RWPE1 (cell line): ENCODE data around the gene PRXL2A.
A peak's percentile ranks its signal among the peaks of the same experiment; 100 is the strongest.

Source experiments
- CTCF ChIA-PET: fragments of 350-600 bp; sonication (Branson Sonifier 250); formaldehyde crosslinking; extraction: SDS; loops from one replicate; lab custom pipeline; 2021; lab: Yijun Ruan, JAX
- POLR2A ChIA-PET: fragments of 400-600 bp; formaldehyde crosslinking; extraction: SDS; loops from one replicate; lab custom pipeline; 2020; ENCODE audit warnings: antibody characterized with exemption; ENCODE audit not compliant: low non-redundant PET; lab: Yijun Ruan, JAX
- DNase-seq: peaks from one replicate; pipeline ENCODE4 v3.0.0; 2012; ENCODE audit warnings: low spot score
- H3K27ac ChIP-seq: fragments of 450-650 bp; 2 replicates; pipeline ENCODE4 v1.5.1; 2017
- CTCF ChIP-seq: fragments of 450-650 bp; conservative IDR thresholded peaks from 2 replicates; pipeline ENCODE4 v1.5.1; 2017; ENCODE audit warnings: low read depth, mild to moderate bottlenecking

Gene PRXL2A

GRCh38 chr10:80471715-80472233 lies 63.4 kb downstream of the PRXL2A start:
- peak; percentile 95 for DNase-seq
- POLR2A ChIA-PET, result no interaction called here
- CTCF ChIA-PET, result interaction anchor here (0.6 to 6.3 kb wide), 4 partner anchors 11 to 34 kb away, joined by 3 to 25 read pairs (median 6); no protein-coding TSS in a partner anchor
- no peak for TF ChIP-seq CTCF
- peak overlapping the region; percentile 97 for H3K27ac ChIP-seq

- ChIA-PET CTCF (interaction anchor here (0.7 to 6.3 kb wide), 5 partner anchors 10 to 240 kb away, joined by 3 to 25 read pairs (median 7); no protein-coding TSS in a partner anchor), POLR2A (no interaction called here)
- peak overlapping the region; percentile 97 for H3K27ac ChIP-seq
- no peak for TF ChIP-seq CTCF
- peak; percentile 90 for DNase-seq
Measured at GRCh38 chr10:80472234-80473095, 64.1 kb downstream of the PRXL2A start.

GRCh38 chr10:80473096-80473657 lies 64.8 kb downstream of the PRXL2A start:
- CTCF ChIA-PET, result interaction anchor here (0.7 to 3.2 kb wide), 4 partner anchors 11 to 239 kb away, joined by 3 to 9 read pairs (median 6); no protein-coding TSS in a partner anchor
- H3K27ac ChIP-seq, result peak overlapping the region; percentile 97
- POLR2A ChIA-PET, result interaction anchor here (0.5 kb wide), 1 partner anchor 14 kb away, joined by 4 read pairs; no protein-coding TSS in a partner anchor

GRCh38 chr10:80473692-80474596 lies 65.6 kb downstream of the PRXL2A start:
- no peak for TF ChIP-seq CTCF
- POLR2A ChIA-PET, result interaction anchor here (0.5 kb wide), 1 partner anchor 15 kb away, joined by 4 read pairs; no protein-coding TSS in a partner anchor
- CTCF ChIA-PET, result interaction anchor here (1.3 to 3.2 kb wide), 3 partner anchors 13 to 29 kb away, joined by 4 to 9 read pairs (median 7); no protein-coding TSS in a partner anchor
- H3K27ac ChIP-seq, result peak overlapping the region; percentile 97
- DNase-seq, result peak; percentile 83

More at GRCh38 chr10:80473096-80473657, 64.8 kb downstream of the PRXL2A start:
- no peak for DNase-seq
- TF ChIP-seq CTCF, result no peak

GRCh38 chr10:80474597-80474910 lies 66.2 kb downstream of the PRXL2A start:
- ChIA-PET CTCF (interaction anchor here (1.3 kb wide), 1 partner anchor 15 kb away, joined by 4 read pairs; no protein-coding TSS in a partner anchor), POLR2A (no interaction called here)
- no peak for DNase-seq
- TF ChIP-seq CTCF, result no peak
- H3K27ac ChIP-seq, result peak overlapping the region; percentile 97
